OCI-LY1 (cell line): ENCODE measurements around the gene ZNF324B.

Experiments used
- H2AFZ ChIP-seq: fragments of 200-600 bp; sonication (generic), shearing (Covaris generic); 2 replicates; pipeline ENCODE4 v1.6.0; 2014; ENCODE audit warnings: antibody characterized with exemption, mild to moderate bottlenecking, low read length
- H3F3A ChIP-seq: fragments of 200-600 bp; sonication (generic), shearing (Covaris generic); 2 replicates; pipeline ENCODE4 v1.6.0; 2014; ENCODE audit warnings: mild to moderate bottlenecking, antibody characterized with exemption, low read length, moderate library complexity; ENCODE audit not compliant: insufficient read depth
- H3K27ac ChIP-seq: fragments of 200-600 bp; sonication (generic); 2 replicates; pipeline ENCODE4 v1.5.1; 2014; ENCODE audit warnings: low read length, mixed run types, mild to moderate bottlenecking, low read depth; ENCODE audit not compliant: poor library complexity, severe bottlenecking
- H3K27me3 ChIP-seq: fragments of 200-600 bp; sonication (generic); 2 replicates; pipeline ENCODE4 v1.6.0; 2014; ENCODE audit warnings: antibody characterized with exemption, mild to moderate bottlenecking, low read length, moderate library complexity; ENCODE audit not compliant: insufficient read depth
- H3K36me3 ChIP-seq: fragments of 200-600 bp; sonication (generic); 2 replicates; pipeline ENCODE4 v1.6.1; 2014; ENCODE audit warnings: mild to moderate bottlenecking, antibody characterized with exemption, low read length, moderate library complexity, mixed read lengths; ENCODE audit not compliant: insufficient read depth
- H3K4me1 ChIP-seq: fragments of 200-600 bp; sonication (generic); 2 replicates; pipeline ENCODE4 v1.5.1; 2014; ENCODE audit warnings: mild to moderate bottlenecking, low read length, moderate library complexity; ENCODE audit not compliant: insufficient read depth, severe bottlenecking
- H3K4me2 ChIP-seq: fragments of 200-600 bp; sonication (generic), shearing (Covaris generic); 2 replicates; pipeline ENCODE4 v1.6.1; 2014; ENCODE audit warnings: low read length
- H3K4me3 ChIP-seq: fragments of 200-600 bp; sonication (generic); 2 replicates; pipeline ENCODE4 v1.5.1; 2014; ENCODE audit warnings: low read length, low read depth, mild to moderate bottlenecking, mixed read lengths; ENCODE audit not compliant: poor library complexity, severe bottlenecking
- H3K79me2 ChIP-seq: fragments of 200-600 bp; shearing (Covaris generic); 2 replicates; pipeline ENCODE4 v1.6.1; 2016; ENCODE audit warnings: mixed run types, low read length, mixed read lengths; ENCODE audit not compliant: insufficient read depth
- H3K9ac ChIP-seq: fragments of 200-600 bp; sonication (generic), shearing (Covaris generic); 2 replicates; pipeline ENCODE4 v1.6.1; 2014; ENCODE audit warnings: mild to moderate bottlenecking, low read length, mixed read lengths
- H3K9me2 ChIP-seq: fragments of 200-600 bp; sonication (generic), shearing (Covaris generic); 2 replicates; pipeline ENCODE4 v1.6.1; 2014; ENCODE audit warnings: low read depth, mild to moderate bottlenecking, low read length, mixed read lengths
- H3K9me3 ChIP-seq: fragments of 200-600 bp; shearing (Covaris generic); 2 replicates; pipeline ENCODE4 v1.6.1; 2014; ENCODE audit warnings: low read length, mixed read lengths
- H4K20me1 ChIP-seq: fragments of 200-600 bp; sonication (generic), shearing (Covaris generic); 2 replicates; pipeline ENCODE4 v1.6.0; 2016; ENCODE audit warnings: mild to moderate bottlenecking, low read length; ENCODE audit not compliant: insufficient read depth
- CTCF ChIP-seq: fragments of 200-600 bp; sonication (generic), shearing (Covaris generic); IDR thresholded peaks from 2 replicates; pipeline ENCODE4 v1.5.1; 2017; ENCODE audit warnings: mild to moderate bottlenecking, antibody characterized with exemption, low read length, moderate library complexity, mixed read lengths
- EZH2 ChIP-seq: fragments of 200-600 bp; sonication (generic), shearing (Covaris generic); IDR thresholded peaks from 2 replicates; pipeline ENCODE4 v1.8.0; 2017; ENCODE audit warnings: borderline replicate concordance, mixed run types, mild to moderate bottlenecking, antibody characterized with exemption, low read length, moderate library complexity, mixed read lengths

ZNF324B gene

GRCh38 chr19:58428617-58429016 lies 22.8 kb upstream of the ZNF324B start:
- Histone ChIP-seq H3K79me2 (no peaks in the 10 kb centered on the region), H4K20me1 (no peaks in the 10 kb centered on the region), H3K36me3 (no peaks in the 10 kb centered on the region; the same call in 1 of the 2 replicates), H3K27ac (no peak overlapping the region), H2AFZ (no peak overlapping the region), H3K4me3 (no peak overlapping the region), H3K4me2 (no peak overlapping the region), H3F3A (no peaks in the 10 kb centered on the region), H3K9me2 (no peaks in the 10 kb centered on the region), H3K9ac (no peak overlapping the region), H3K4me1 (no peaks in the 10 kb centered on the region), H3K9me3 (peaks cover 19% of the 10 kb centered on the region), H3K27me3 (no peaks in the 10 kb centered on the region)
- TF ChIP-seq CTCF = no peak
- TF ChIP-seq EZH2 = no peak

- no peak overlapping the region for H2AFZ ChIP-seq
- no peaks in the 10 kb centered on the region for H3K27me3 ChIP-seq
- H3K9ac ChIP-seq = no peak overlapping the region
- no peaks in the 10 kb centered on the region for H3K79me2 ChIP-seq
- H3K36me3 ChIP-seq = no peaks in the 10 kb centered on the region; the same call in 1 of the 2 replicates
- no peak overlapping the region for H3K27ac ChIP-seq
- H3K9me3 ChIP-seq = peaks cover 31% of the 10 kb centered on the region
- no peak overlapping the region for H3K4me2 ChIP-seq
- H3K4me3 ChIP-seq = no peak overlapping the region
- TF ChIP-seq EZH2 (no peak), CTCF (no peak)
- H4K20me1 ChIP-seq = no peaks in the 10 kb centered on the region
- no peaks in the 10 kb centered on the region for H3K9me2 ChIP-seq
- H3F3A ChIP-seq = no peaks in the 10 kb centered on the region
- no peaks in the 10 kb centered on the region for H3K4me1 ChIP-seq
These were observed 21.7 kb upstream of the ZNF324B start for GRCh38 chr19:58429745-58430144.

GRCh38 chr19:58434217-58434616 lies 17.2 kb upstream of the ZNF324B start:
- Histone ChIP-seq H3F3A (no peaks in the 10 kb centered on the region), H2AFZ (no peak overlapping the region), H3K4me1 (no peaks in the 10 kb centered on the region), H3K4me2 (no peak overlapping the region), H3K9me2 (no peaks in the 10 kb centered on the region), H3K27me3 (no peaks in the 10 kb centered on the region; the same call in 1 of the 2 replicates), H3K79me2 (no peaks in the 10 kb centered on the region), H3K36me3 (no peaks in the 10 kb centered on the region), H3K9ac (no peak overlapping the region), H3K27ac (no peak overlapping the region), H3K4me3 (no peak overlapping the region), H3K9me3 (peaks cover 35% of the 10 kb centered on the region), H4K20me1 (no peaks in the 10 kb centered on the region)
- TF ChIP-seq CTCF (no peak), EZH2 (no peak)
